CD4-positive, alpha-beta T cell treated with Interleukin-17A for 4 hours (primary cell): Measurements from ENCODE around the gene LST1.
A peak's percentile ranks its signal among the peaks of the same experiment; 100 is the strongest.

Source experiments
- DNase-seq: peaks from one replicate; pipeline ENCODE4 v3.0.0-alpha.2; 2020; ENCODE audit warnings: mixed read lengths

The LST1 gene

GRCh38 chr6:31586008-31586407, at the start of gene LST1:
Gene LST1 (plus strand): TSS chr6:31586277. CDS start chr6:31587300, 1,023 bp downstream.
- DNase-seq = peak; percentile 12

GRCh38 chr6:31538805-31539400, 47.2 kb upstream of the LST1 start:
- no peak for DNase-seq

- DNase-seq = no peak
These were observed 45.4 kb upstream of the LST1 start for GRCh38 chr6:31540640-31541039.

- DNase-seq = peak; percentile 74
These were observed 44.9 kb upstream of the LST1 start for GRCh38 chr6:31541059-31541657.

- peak; percentile 94 for DNase-seq
These were observed 44.2 kb upstream of the LST1 start, which contains the start of gene DDX39B for GRCh38 chr6:31541658-31542521. Gene DDX39B (minus strand): TSS chr6:31542003. CDS start chr6:31540532, 1,471 bp downstream.

GRCh38 chr6:31543639-31544038, 42.4 kb upstream of the LST1 start:
- DNase-seq = no peak

- DNase-seq = no peak
These were observed 41.4 kb upstream of the LST1 start for GRCh38 chr6:31544676-31545075.

- DNase-seq = no peak
These were observed 40.8 kb upstream of the LST1 start for GRCh38 chr6:31545291-31545690.

GRCh38 chr6:31546339-31546957, 39.6 kb upstream of the LST1 start, which contains the start of gene ATP6V1G2:
Gene ATP6V1G2 (minus strand): TSS chr6:31546608. CDS start chr6:31546559, 49 bp downstream.
- peak; percentile 84 for DNase-seq

GRCh38 chr6:31546958-31547726, 38.9 kb upstream of the LST1 start, which contains the start of gene NFKBIL1:
Gene NFKBIL1 (plus strand): TSS chr6:31547608. CDS start chr6:31547695, 87 bp downstream.
- peak; percentile 91 for DNase-seq

GRCh38 chr6:31547727-31548543, 38.1 kb upstream of the LST1 start:
- DNase-seq = no peak

- no peak for DNase-seq
These were observed 37.6 kb upstream of the LST1 start for GRCh38 chr6:31548544-31548873.

- peak; percentile 80 for DNase-seq
These were observed 34.7 kb upstream of the LST1 start for GRCh38 chr6:31551371-31551770.

GRCh38 chr6:31556307-31556706, 29.8 kb upstream of the LST1 start:
- no peak for DNase-seq

- no peak for DNase-seq
These were observed 28.4 kb upstream of the LST1 start for GRCh38 chr6:31557443-31558317.

GRCh38 chr6:31558318-31558625, 27.8 kb upstream of the LST1 start:
- DNase-seq = no peak

GRCh38 chr6:31558631-31559500, 27.2 kb upstream of the LST1 start:
- peak; percentile 73 for DNase-seq

- no peak for DNase-seq
These were observed 26.5 kb upstream of the LST1 start for GRCh38 chr6:31559606-31559957.

GRCh38 chr6:31559958-31560696, 25.9 kb upstream of the LST1 start:
- peak; percentile 70 for DNase-seq
